ENCODE results near the gene ARID1B. TPM values are rescaled to one million over a fixed set of nuclear protein-coding genes. Genes with fewer than 3 reads are reported as not detected.
A peak's percentile ranks its signal among the peaks of the same experiment; 100 is the strongest.

The ARID1B gene
- total RNA-seq, 1 donor from 2014 or later, result 62.1 TPM

DNA sequence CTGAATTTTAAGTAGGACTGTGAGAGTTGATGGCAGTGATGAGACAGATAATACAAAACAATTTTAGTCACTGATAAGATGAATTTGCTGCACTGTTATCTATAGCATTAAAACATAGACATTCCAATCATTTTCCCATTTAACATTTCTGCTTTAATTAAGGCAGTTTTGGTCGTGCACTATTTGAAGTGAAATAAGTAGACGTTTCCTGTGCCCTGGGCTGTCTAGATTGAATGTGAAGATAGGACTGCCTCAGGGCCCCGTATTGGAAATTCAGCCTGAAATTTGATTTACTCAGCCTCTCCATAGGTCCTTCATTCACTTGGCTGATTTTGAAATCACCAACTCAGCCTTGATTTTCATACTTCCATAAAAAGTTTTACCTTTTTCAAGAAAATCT is 48.3 kb downstream of the ARID1B start:
- no peak for TF ChIP-seq EZH2 (IDR thresholded peaks at IDR 0.05)
- TF ChIP-seq EZH2phosphoT487 (IDR thresholded peaks at IDR 0.05), result no peak
- TF ChIP-seq, protein P1, sequence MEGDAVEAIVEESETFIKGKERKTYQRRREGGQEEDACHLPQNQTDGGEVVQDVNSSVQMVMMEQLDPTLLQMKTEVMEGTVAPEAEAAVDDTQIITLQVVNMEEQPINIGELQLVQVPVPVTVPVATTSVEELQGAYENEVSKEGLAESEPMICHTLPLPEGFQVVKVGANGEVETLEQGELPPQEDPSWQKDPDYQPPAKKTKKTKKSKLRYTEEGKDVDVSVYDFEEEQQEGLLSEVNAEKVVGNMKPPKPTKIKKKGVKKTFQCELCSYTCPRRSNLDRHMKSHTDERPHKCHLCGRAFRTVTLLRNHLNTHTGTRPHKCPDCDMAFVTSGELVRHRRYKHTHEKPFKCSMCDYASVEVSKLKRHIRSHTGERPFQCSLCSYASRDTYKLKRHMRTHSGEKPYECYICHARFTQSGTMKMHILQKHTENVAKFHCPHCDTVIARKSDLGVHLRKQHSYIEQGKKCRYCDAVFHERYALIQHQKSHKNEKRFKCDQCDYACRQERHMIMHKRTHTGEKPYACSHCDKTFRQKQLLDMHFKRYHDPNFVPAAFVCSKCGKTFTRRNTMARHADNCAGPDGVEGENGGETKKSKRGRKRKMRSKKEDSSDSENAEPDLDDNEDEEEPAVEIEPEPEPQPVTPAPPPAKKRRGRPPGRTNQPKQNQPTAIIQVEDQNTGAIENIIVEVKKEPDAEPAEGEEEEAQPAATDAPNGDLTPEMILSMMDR (IDR thresholded peaks at IDR 0.05), result no peak
- H3K4me2 ChIP-seq, result no peak overlapping the region
- H2AFZ ChIP-seq (replicated peaks), result no peak overlapping the region
- Mint-ChIP-seq H3K36me3 (peaks cover 15% of the 10 kb centered on the region), H3K27ac (no peak overlapping the region), H3K9me3 (no peaks in the 10 kb centered on the region), H3K4me3 (no peak overlapping the region), H3K27me3 (ENCODE audit: insufficient read depth, low read depth) (no peaks in the 10 kb centered on the region), H3K4me1 (peaks cover 37% of the 10 kb centered on the region)
- DNase-seq (ENCODE audit: low spot score), result no peak
- no peaks in the 10 kb centered on the region for H3K36me3 ChIP-seq
- H3K27ac ChIP-seq, result no peak overlapping the region
- no peak overlapping the region for H3K4me3 ChIP-seq
- no peak overlapping the region for H3K9ac ChIP-seq
- H3F3A ChIP-seq (ENCODE audit: low read depth), result no peaks in the 10 kb centered on the region
- H3K27me3 ChIP-seq, result no peaks in the 10 kb centered on the region
- no peaks in the 10 kb centered on the region for H3K9me3 ChIP-seq (ENCODE audit: low read depth)
- peaks cover 100% of the 10 kb centered on the region for H3K79me2 ChIP-seq (ENCODE audit: low read depth)
- H3K4me1 ChIP-seq, result peaks cover 4% of the 10 kb centered on the region
- peaks cover 95% of the 10 kb centered on the region for H4K20me1 ChIP-seq (ENCODE audit: low read depth)

DNA sequence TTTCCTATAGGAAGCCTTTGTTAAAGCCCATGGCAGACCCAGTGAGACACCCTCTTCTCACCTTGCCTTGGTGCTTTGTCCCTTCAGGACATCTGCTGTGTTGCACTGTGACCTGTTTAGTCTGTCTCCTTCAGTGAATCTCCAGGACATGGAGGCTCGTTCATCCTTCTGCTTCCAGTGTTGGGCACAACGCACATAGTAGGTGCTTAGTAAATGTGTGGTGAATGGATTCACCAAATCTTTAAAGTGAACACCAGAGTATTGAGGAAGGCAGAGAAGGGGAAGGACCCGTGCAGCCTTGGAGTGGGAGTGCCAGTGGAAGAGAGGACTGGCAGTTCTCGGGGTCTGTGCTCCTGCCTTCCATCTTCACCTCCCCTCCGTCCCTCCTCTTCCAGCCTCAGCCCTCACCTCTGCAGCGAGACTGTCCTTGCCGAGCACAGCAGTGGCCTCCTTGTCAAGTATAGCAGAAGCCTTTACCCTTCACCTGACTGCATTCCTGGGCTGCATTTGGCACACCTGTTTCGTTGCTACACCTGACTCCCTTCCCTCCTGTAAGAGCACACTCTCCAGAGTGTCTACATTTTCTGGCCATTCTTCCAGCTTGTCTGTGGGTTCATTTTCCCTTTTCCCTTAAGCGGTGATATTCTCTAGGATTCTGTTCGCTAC is 49.2 kb downstream of the ARID1B start:
- H3K4me1 ChIP-seq, result peaks cover 4% of the 10 kb centered on the region
- TF ChIP-seq EZH2phosphoT487 (IDR thresholded peaks at IDR 0.05) (no peak), EZH2 (IDR thresholded peaks at IDR 0.05) (no peak)
- TF ChIP-seq, protein P1 (IDR thresholded peaks at IDR 0.05), result no peak
- H3K4me2 ChIP-seq, result no peak overlapping the region
- Mint-ChIP-seq H3K27me3 (ENCODE audit: insufficient read depth, low read depth) (no peaks in the 10 kb centered on the region), H3K4me3 (no peak overlapping the region), H3K9me3 (no peaks in the 10 kb centered on the region), H3K27ac (peak overlapping the region; percentile 6), H3K36me3 (peaks cover 22% of the 10 kb centered on the region), H3K4me1 (peaks cover 41% of the 10 kb centered on the region)
- DNase-seq (ENCODE audit: low spot score), result no peak
- H4K20me1 ChIP-seq (ENCODE audit: low read depth), result peaks cover 95% of the 10 kb centered on the region
- H2AFZ ChIP-seq (replicated peaks), result no peak overlapping the region
- H3K4me3 ChIP-seq, result no peak overlapping the region
- H3K9ac ChIP-seq, result no peak overlapping the region
- H3K36me3 ChIP-seq, result no peaks in the 10 kb centered on the region
- H3K27ac ChIP-seq, result no peak overlapping the region
- H3K27me3 ChIP-seq, result no peaks in the 10 kb centered on the region
- peaks cover 100% of the 10 kb centered on the region for H3K79me2 ChIP-seq (ENCODE audit: low read depth)
- H3K9me3 ChIP-seq (ENCODE audit: low read depth), result no peaks in the 10 kb centered on the region
- H3F3A ChIP-seq (ENCODE audit: low read depth), result no peaks in the 10 kb centered on the region

- no peaks in the 10 kb centered on the region for H3K27me3 Mint-ChIP-seq (ENCODE audit: insufficient read depth, low read depth)
- peaks cover 24% of the 10 kb centered on the region for H3K36me3 Mint-ChIP-seq
- no peaks in the 10 kb centered on the region for H3K9me3 ChIP-seq (ENCODE audit: low read depth)
- no peak overlapping the region for H3K9ac ChIP-seq
- H4K20me1 ChIP-seq (ENCODE audit: low read depth), result peaks cover 93% of the 10 kb centered on the region
- DNase-seq (ENCODE audit: low spot score), result no peak
- TF ChIP-seq, protein P1 (IDR thresholded peaks at IDR 0.05), result no peak
- TF ChIP-seq EZH2phosphoT487 (IDR thresholded peaks at IDR 0.05) (no peak), EZH2 (IDR thresholded peaks at IDR 0.05) (no peak)
- H3K4me3 ChIP-seq, result no peak overlapping the region
- H3K27ac ChIP-seq, result no peak overlapping the region
- no peaks in the 10 kb centered on the region for H3K9me3 Mint-ChIP-seq
- H3K27me3 ChIP-seq, result no peaks in the 10 kb centered on the region
- H3F3A ChIP-seq (ENCODE audit: low read depth), result no peaks in the 10 kb centered on the region
- H3K4me2 ChIP-seq, result no peak overlapping the region
- no peaks in the 10 kb centered on the region for H3K36me3 ChIP-seq
- peaks cover 45% of the 10 kb centered on the region for H3K4me1 Mint-ChIP-seq
- H3K79me2 ChIP-seq (ENCODE audit: low read depth), result peaks cover 100% of the 10 kb centered on the region
- no peak overlapping the region for H2AFZ ChIP-seq (replicated peaks)
- H3K4me1 ChIP-seq, result peaks cover 4% of the 10 kb centered on the region
- peak overlapping the region; percentile 47 for H3K27ac Mint-ChIP-seq
- no peak overlapping the region for H3K4me3 Mint-ChIP-seq
Measured at GRCh38 chr6:156827382-156827781, 50.2 kb downstream of the ARID1B start.

All from neural progenitor cell (in vitro differentiated cells).